PC-3 (cell line): ENCODE measurements around the gene CCDC122. TPM values are rescaled to one million over a fixed set of nuclear protein-coding genes. Genes with fewer than 3 reads are reported as not detected.

ENCODE experiments used
- ATAC-seq: fragments of 200-7000 bp; cut with Tn5 transposase; 2 replicates; pipeline ENCODE4 v1.9.1; 2020; ENCODE audit warnings: mild to moderate bottlenecking, moderate library complexity
- BruUV-seq: library from RNA; stranded (reverse); fragments of 400-500 nt; replicated peaks from 2 replicates; lab custom pipeline; 2021; lab: Mats Ljungman, UMichigan
- CTCF ChIA-PET: fragments of 300-600 bp; sonication (Branson Sonifier 250); formaldehyde crosslinking; loops from one replicate; lab custom pipeline; 2022; ENCODE audit warnings: antibody characterized with exemption; lab: Charles Lee
- POLR2A ChIA-PET: fragments of 300-600 bp; sonication (Branson Sonifier 250); formaldehyde crosslinking; loops from one replicate; lab custom pipeline; 2022; ENCODE audit warnings: antibody characterized with exemption; ENCODE audit not compliant: unreplicated experiment; lab: Charles Lee
- DNase-seq: peaks from one replicate; pipeline ENCODE4 v3.0.0-alpha.2; 2015
- H2AFZ ChIP-seq: fragments of 300-600 bp; sonication (generic); 2 replicates; pipeline ENCODE4 v1.6.0; 2016; ENCODE audit warnings: antibody characterized with exemption, low read length
- H3F3A ChIP-seq: fragments of 300-600 bp; sonication (generic); one replicate; pipeline ENCODE4 v1.6.0; 2017; ENCODE audit warnings: antibody characterized with exemption, low read length, control low read depth, mild to moderate bottlenecking; ENCODE audit not compliant: unreplicated experiment
- H3K27ac ChIP-seq: fragments of 300-600 bp; sonication (generic); 2 replicates; pipeline ENCODE4 v1.5.1; 2016; ENCODE audit warnings: mild to moderate bottlenecking, low read length
- H3K27me3 ChIP-seq: fragments of 300-600 bp; sonication (generic); 2 replicates; pipeline ENCODE4 v1.6.1; 2016; ENCODE audit warnings: low read length, mixed read lengths
- H3K36me3 ChIP-seq: fragments of 300-600 bp; sonication (generic); 2 replicates; pipeline ENCODE4 v1.6.1; 2016; ENCODE audit warnings: low read depth, mixed run types, low read length, mixed read lengths
- H3K4me1 ChIP-seq: fragments of 300-600 bp; sonication (generic); 2 replicates; pipeline ENCODE4 v1.5.1; 2016; ENCODE audit warnings: low read length; ENCODE audit not compliant: insufficient read depth
- H3K4me2 ChIP-seq: fragments of 300-600 bp; sonication (generic); 2 replicates; pipeline ENCODE4 v1.6.0; 2016; ENCODE audit warnings: low read length
- H3K4me3 ChIP-seq: fragments of 300-600 bp; sonication (generic); 2 replicates; pipeline ENCODE4 v1.5.1; 2016; ENCODE audit warnings: mild to moderate bottlenecking, low read length, mixed read lengths
- H3K79me2 ChIP-seq: fragments of 300-600 bp; sonication (generic); 2 replicates; pipeline ENCODE4 v1.6.1; 2017; ENCODE audit warnings: low read length, mixed read lengths
- H3K9ac ChIP-seq: fragments of 300-600 bp; sonication (generic); 2 replicates; pipeline ENCODE4 v1.6.0; 2016; ENCODE audit warnings: mild to moderate bottlenecking, low read length
- H3K9me2 ChIP-seq: fragments of 300-600 bp; sonication (generic); replicated peaks from 2 replicates; pipeline ENCODE4 v1.6.1; 2016; ENCODE audit warnings: mixed run types, low read length, mixed read lengths
- H3K9me3 ChIP-seq: fragments of 300-600 bp; sonication (generic); 2 replicates; pipeline ENCODE4 v1.6.1; 2016; ENCODE audit warnings: low read length, mixed read lengths
- H4K20me1 ChIP-seq: fragments of 300-600 bp; sonication (generic); 2 replicates; pipeline ENCODE4 v1.6.1; 2016; ENCODE audit warnings: low read length, mixed read lengths
- CTCF ChIP-seq: fragments of 300-600 bp; sonication (generic); conservative IDR thresholded peaks from 2 replicates; pipeline ENCODE4 v1.5.1; 2017; ENCODE audit warnings: antibody characterized with exemption, low read depth, mild to moderate bottlenecking, low read length
- EZH2 ChIP-seq: fragments of 300-600 bp; sonication (generic); IDR thresholded peaks from one replicate; pipeline ENCODE4 v1.6.1; 2017; ENCODE audit warnings: antibody characterized with exemption, mild to moderate bottlenecking, low read length; ENCODE audit not compliant: unreplicated experiment
- EZH2phosphoT487 ChIP-seq: fragments of 300-600 bp; sonication (generic); IDR thresholded peaks from 2 replicates; pipeline ENCODE4 v1.6.1; 2018; ENCODE audit warnings: mild to moderate bottlenecking, antibody characterized with exemption, low read length, borderline replicate concordance
- intact Hi-C: fragments of 100-400 bp; cut with micrococcal nuclease; formaldehyde crosslinking; loops from 2 replicates; pipeline ENCODE4 v1.9.0; 2023
- total RNA-seq: library from RNA; depleted of rRNA; stranded (reverse); fragments of >200 nt; gene quantifications from 2 replicates; pipeline ENCODE4 v1.2.3, GENCODE V29; 2014

The CCDC122 gene
- total RNA-seq, 1 experiment from 2014 or later: 4.6 TPM

- Histone ChIP-seq H2AFZ (no peak overlapping the region), H3K4me1 (peaks cover 32% of the 10 kb centered on the region), H3K9ac (no peak overlapping the region), H4K20me1 (no peaks in the 10 kb centered on the region), H3K4me3 (peak overlapping the region; percentile 70; the same call in 1 of the 2 replicates), H3K4me2 (peak overlapping the region; percentile 99), H3K36me3 (no peaks in the 10 kb centered on the region), H3K27ac (no peak overlapping the region), H3K79me2 (peaks cover 18% of the 10 kb centered on the region), H3K27me3 (no peaks in the 10 kb centered on the region), H3K9me2 (no peaks in the 10 kb centered on the region), H3F3A (no peaks in the 10 kb centered on the region), H3K9me3 (no peaks in the 10 kb centered on the region)
- ChIA-PET POLR2A (interaction anchor here (0.7 kb wide), 1 partner anchor 187 kb away, joined by 11 read pairs; no protein-coding TSS in a partner anchor), CTCF (no interaction called here)
- ATAC-seq: no peak
- intact Hi-C loops: no loop called here
- DNase-seq: no peak
- TF ChIP-seq EZH2phosphoT487 (no peak), EZH2 (no peak), CTCF (no peak)
- BruUV-seq: no TSS peak
These were observed 1.4 kb upstream of the CCDC122 start for GRCh38 chr13:43880926-43881325.

GRCh38 chr13:43880214-43880855 lies 795 bp upstream of the CCDC122 start:
- Histone ChIP-seq H3F3A (no peaks in the 10 kb centered on the region), H3K9me2 (no peaks in the 10 kb centered on the region), H3K4me2 (peak overlapping the region; percentile 99), H3K79me2 (peaks cover 18% of the 10 kb centered on the region), H3K36me3 (no peaks in the 10 kb centered on the region), H3K4me1 (peaks cover 38% of the 10 kb centered on the region), H3K4me3 (peak overlapping the region; percentile 70), H3K9ac (peak overlapping the region; percentile 94), H2AFZ (peak overlapping the region; percentile 78), H3K9me3 (no peaks in the 10 kb centered on the region), H3K27me3 (no peaks in the 10 kb centered on the region), H3K27ac (peak overlapping the region; percentile 76; the same call in 1 of the 2 replicates), H4K20me1 (no peaks in the 10 kb centered on the region)
- POLR2A ChIA-PET: interaction anchor here (0.7 kb wide), 1 partner anchor 186 kb away, joined by 11 read pairs; no protein-coding TSS in a partner anchor
- no TSS peak for BruUV-seq
- DNase-seq (peak; percentile 12), ATAC-seq (peak; percentile 25; the same call in 1 of the 2 replicates)
- CTCF ChIA-PET: no interaction called here
- intact Hi-C loops: no loop called here
- no peak for TF ChIP-seq EZH2

- H4K20me1 ChIP-seq: no peaks in the 10 kb centered on the region
- POLR2A ChIA-PET: interaction anchor here (0.6 to 0.7 kb wide), 2 partner anchors 692 to 1137 kb away, joined by 3 to 10 read pairs; no protein-coding TSS in a partner anchor
These were observed 228 bp upstream of the CCDC122 start, which contains the start of gene LACC1 for GRCh38 chr13:43879755-43880181. LACC1 (plus strand) TSS chr13:43879904; CDS start chr13:43880986, 1,082 bp downstream.

More at GRCh38 chr13:43879755-43880181, 228 bp upstream of the CCDC122 start, which contains the start of gene LACC1:
- intact Hi-C loops: loop anchor here (2.0 to 10.0 kb wide), 4 partner anchors 75 to 792 kb away; no protein-coding TSS in a partner anchor
- Histone ChIP-seq H3K9ac (peak within 1 kb of the TSS; percentile 94), H3K4me3 (peak within 1 kb of the TSS; percentile 70), H3K79me2 (peaks cover 18% of the 10 kb centered on the region), H3K9me3 (no peaks in the 10 kb centered on the region), H3K9me2 (no peaks in the 10 kb centered on the region), H3K4me2 (peak within 1 kb of the TSS; percentile 99), H3F3A (no peaks in the 10 kb centered on the region), H2AFZ (peak within 1 kb of the TSS; percentile 78), H3K36me3 (no peaks in the 10 kb centered on the region), H3K4me1 (peaks cover 44% of the 10 kb centered on the region), H3K27me3 (no peaks in the 10 kb centered on the region), H3K27ac (peak within 1 kb of the TSS; percentile 76)
- no peak for TF ChIP-seq EZH2
- TF ChIP-seq CTCF: no peak
- TF ChIP-seq EZH2phosphoT487: no peak
- BruUV-seq: no TSS peak
- ATAC-seq: peak; percentile 54
- DNase-seq: peak; percentile 30
- CTCF ChIA-PET: no interaction called here
